ENCODE measurements around the gene CABLES2.

The CABLES2 gene

DNA sequence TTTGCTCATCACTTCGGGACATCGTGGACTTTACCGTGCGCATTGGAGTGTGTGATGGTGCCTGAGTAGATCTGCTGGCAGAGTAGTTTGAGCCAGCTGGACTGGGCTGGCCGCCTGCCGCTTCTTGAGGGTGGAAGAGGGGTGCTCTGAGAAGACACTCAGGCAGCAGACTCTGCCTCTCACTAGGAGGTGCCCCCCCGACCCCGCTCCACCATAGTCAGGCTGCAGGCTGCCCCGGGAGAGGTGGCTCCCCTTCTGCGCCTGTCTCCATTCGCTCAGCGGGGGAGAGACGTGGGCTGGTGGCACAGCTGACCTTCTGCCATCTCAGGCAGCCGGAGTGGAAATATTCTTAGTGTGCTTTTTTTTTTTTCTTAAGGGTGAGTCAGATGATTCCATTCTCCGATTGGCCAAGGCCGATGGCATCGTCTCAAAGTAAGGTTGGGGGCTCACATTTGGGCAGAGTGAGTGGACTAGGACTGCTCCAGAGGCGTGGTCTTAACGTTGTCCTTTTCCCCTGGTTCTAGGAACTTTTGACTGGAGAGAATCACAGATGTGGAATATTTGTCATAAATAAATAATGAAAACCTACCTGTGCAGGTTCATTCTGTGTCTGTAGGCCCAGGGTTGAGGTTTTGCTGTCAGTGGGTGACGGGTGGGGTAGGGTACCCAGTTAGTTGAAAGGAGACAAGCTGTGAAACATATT is 19.0 kb downstream of the CABLES2 start:
- no peak for TF ChIP-seq EZH2phosphoT487 (IDR thresholded peaks at IDR 0.05; ENCODE audit: low read depth)
- TF ChIP-seq, protein P1, sequence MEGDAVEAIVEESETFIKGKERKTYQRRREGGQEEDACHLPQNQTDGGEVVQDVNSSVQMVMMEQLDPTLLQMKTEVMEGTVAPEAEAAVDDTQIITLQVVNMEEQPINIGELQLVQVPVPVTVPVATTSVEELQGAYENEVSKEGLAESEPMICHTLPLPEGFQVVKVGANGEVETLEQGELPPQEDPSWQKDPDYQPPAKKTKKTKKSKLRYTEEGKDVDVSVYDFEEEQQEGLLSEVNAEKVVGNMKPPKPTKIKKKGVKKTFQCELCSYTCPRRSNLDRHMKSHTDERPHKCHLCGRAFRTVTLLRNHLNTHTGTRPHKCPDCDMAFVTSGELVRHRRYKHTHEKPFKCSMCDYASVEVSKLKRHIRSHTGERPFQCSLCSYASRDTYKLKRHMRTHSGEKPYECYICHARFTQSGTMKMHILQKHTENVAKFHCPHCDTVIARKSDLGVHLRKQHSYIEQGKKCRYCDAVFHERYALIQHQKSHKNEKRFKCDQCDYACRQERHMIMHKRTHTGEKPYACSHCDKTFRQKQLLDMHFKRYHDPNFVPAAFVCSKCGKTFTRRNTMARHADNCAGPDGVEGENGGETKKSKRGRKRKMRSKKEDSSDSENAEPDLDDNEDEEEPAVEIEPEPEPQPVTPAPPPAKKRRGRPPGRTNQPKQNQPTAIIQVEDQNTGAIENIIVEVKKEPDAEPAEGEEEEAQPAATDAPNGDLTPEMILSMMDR (IDR thresholded peaks at IDR 0.05; ENCODE audit: low read depth, low read length), result no peak
- H3K9me3 ChIP-seq (ENCODE audit: insufficient read depth, low read length), result no peaks in the 10 kb centered on the region
- H2AFZ ChIP-seq (ENCODE audit: low read depth, low read length), result no peak overlapping the region
- H3K4me2 ChIP-seq (ENCODE audit: low read length), result peak overlapping the region; percentile 95
- H3K36me3 ChIP-seq (replicated peaks; ENCODE audit: low read depth, low read length), result peaks cover 30% of the 10 kb centered on the region
- H4K20me1 ChIP-seq (ENCODE audit: insufficient read depth, low read length), result peaks cover 17% of the 10 kb centered on the region; the same call in 1 of the 2 replicates
- H3K4me1 ChIP-seq (ENCODE audit: low read length), result peaks cover 17% of the 10 kb centered on the region
- peaks cover 56% of the 10 kb centered on the region for H3K79me2 ChIP-seq (ENCODE audit: low read length)
- H3K27ac ChIP-seq (ENCODE audit: low read length), result peak overlapping the region; percentile 60
- no peaks in the 10 kb centered on the region for H3K27me3 ChIP-seq (ENCODE audit: low read depth, low read length)
- H3K9ac ChIP-seq (ENCODE audit: low read length), result peak overlapping the region; percentile 98
- H3K4me3 ChIP-seq (ENCODE audit: low read length), result peak overlapping the region; percentile 99

DNA sequence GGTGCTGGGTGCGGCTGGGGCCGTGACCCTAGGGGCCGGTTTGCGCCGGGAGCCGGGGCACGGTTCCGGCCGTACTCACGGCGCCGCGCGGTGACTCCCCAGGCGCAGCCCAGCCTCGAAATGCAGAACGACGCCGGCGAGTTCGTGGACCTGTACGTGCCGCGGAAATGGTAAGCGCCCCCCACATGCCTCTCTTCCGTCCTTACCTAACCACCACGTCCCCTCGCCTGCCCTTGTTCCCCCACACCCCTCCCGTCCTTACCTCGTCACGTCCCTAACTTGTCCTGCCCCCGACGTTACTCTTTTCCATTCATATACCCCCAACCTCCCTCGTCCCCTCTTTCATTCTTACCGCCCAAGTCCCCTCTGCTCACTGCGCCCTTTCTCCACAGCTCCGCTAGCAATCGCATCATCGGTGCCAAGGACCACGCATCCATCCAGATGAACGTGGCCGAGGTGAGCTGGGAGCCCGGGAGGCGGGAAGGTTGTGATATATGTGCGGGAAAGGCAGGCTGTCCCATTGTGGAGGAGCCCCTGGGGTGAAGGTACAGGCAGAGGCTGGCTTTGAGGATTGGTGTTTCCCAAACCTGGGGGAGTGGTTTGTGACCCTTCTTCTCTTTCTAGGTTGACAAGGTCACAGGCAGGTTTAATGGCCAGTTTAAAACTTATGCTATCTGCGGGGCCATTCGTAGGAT is 19.7 kb downstream of the CABLES2 start:
- Histone ChIP-seq H3K9ac (ENCODE audit: low read length) (peak overlapping the region; percentile 98), H3K4me1 (ENCODE audit: low read length) (peaks cover 17% of the 10 kb centered on the region), H4K20me1 (ENCODE audit: insufficient read depth, low read length) (peaks cover 17% of the 10 kb centered on the region; the same call in 1 of the 2 replicates), H2AFZ (ENCODE audit: low read depth, low read length) (no peak overlapping the region), H3K36me3 (replicated peaks; ENCODE audit: low read depth, low read length) (peaks cover 31% of the 10 kb centered on the region), H3K9me3 (ENCODE audit: insufficient read depth, low read length) (no peaks in the 10 kb centered on the region), H3K4me2 (ENCODE audit: low read length) (peak overlapping the region; percentile 95), H3K27me3 (ENCODE audit: low read depth, low read length) (no peaks in the 10 kb centered on the region), H3K27ac (ENCODE audit: low read length) (peak overlapping the region; percentile 60), H3K4me3 (ENCODE audit: low read length) (peak overlapping the region; percentile 99), H3K79me2 (ENCODE audit: low read length) (peaks cover 56% of the 10 kb centered on the region)
- TF ChIP-seq, protein P1 (IDR thresholded peaks at IDR 0.05; ENCODE audit: low read depth, low read length), result no peak
- TF ChIP-seq EZH2phosphoT487 (IDR thresholded peaks at IDR 0.05; ENCODE audit: low read depth), result no peak

DNA sequence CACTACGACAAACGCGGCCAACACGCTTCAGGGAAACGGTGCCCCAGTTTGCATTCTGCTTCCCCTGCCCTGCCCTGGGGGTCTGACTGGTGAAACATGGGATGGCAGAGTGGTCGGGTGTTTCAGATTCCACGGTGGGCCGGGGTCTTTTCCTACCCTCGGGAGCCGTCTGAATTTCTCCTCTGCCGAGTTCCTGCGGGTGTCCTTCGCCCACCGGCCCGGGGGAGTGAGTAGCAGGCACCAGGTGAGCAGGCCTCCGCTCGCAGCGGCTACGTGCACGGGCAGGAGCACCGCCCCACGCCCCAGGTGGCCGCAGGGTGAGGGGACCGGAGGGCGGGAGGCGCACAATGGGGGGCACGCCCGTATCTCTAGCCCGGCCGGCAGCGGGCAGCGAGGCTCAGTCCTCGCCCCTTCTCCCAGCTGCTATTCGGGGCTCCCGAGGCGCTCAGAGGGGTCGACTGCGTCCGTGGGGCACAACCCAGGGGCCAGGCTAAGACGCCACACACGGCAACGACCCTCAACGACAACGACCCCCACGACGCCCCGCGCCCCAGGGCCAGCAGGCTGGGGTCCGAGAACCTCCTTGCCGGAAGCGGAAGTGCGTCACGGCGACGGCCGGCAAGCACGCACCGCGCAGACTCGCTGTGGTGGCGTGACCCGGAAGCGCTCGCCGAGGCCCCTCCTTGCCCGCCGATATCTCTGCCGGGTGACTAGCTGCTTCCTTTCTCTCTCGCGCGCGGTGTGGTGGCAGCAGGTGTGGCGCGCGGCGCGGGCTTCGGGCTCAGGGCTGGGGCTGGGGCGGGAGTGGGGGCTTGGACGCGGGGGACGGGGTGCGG is 20.5 kb downstream of the CABLES2 start, which contains the start of gene RPS21:
Gene RPS21, plus strand, starts transcription at position 721 of the 836 bp plus-strand sequence. CDS start 236 bp downstream, outside the sequence.
- Histone ChIP-seq H3K36me3 (replicated peaks; ENCODE audit: low read depth, low read length) (peaks cover 38% of the 10 kb centered on the region), H3K27ac (ENCODE audit: low read length) (peak within 1 kb of the TSS; percentile 60), H3K4me1 (ENCODE audit: low read length) (peaks cover 17% of the 10 kb centered on the region), H2AFZ (ENCODE audit: low read depth, low read length) (no peak within 1 kb of the TSS), H3K27me3 (ENCODE audit: low read depth, low read length) (no peaks in the 10 kb centered on the region), H4K20me1 (ENCODE audit: insufficient read depth, low read length) (peaks cover 17% of the 10 kb centered on the region; the same call in 1 of the 2 replicates), H3K9ac (ENCODE audit: low read length) (peak within 1 kb of the TSS; percentile 98), H3K4me3 (ENCODE audit: low read length) (peak within 1 kb of the TSS; percentile 99), H3K9me3 (ENCODE audit: insufficient read depth, low read length) (no peaks in the 10 kb centered on the region), H3K79me2 (ENCODE audit: low read length) (peaks cover 56% of the 10 kb centered on the region), H3K4me2 (ENCODE audit: low read length) (peak within 1 kb of the TSS; percentile 95)
- TF ChIP-seq, protein P1 (IDR thresholded peaks at IDR 0.05; ENCODE audit: low read depth, low read length), result no peak
- TF ChIP-seq EZH2phosphoT487 (IDR thresholded peaks at IDR 0.05; ENCODE audit: low read depth), result no peak
